A172 (cell line): ENCODE measurements around the gene CNOT6. TPM values are rescaled to one million over a fixed set of nuclear protein-coding genes. Genes with fewer than 3 reads are reported as not detected.

Experiments used
- DNase-seq: peaks from one replicate; pipeline ENCODE4 v3.0.0-alpha.2; 2015; ENCODE audit warnings: low spot score
- total RNA-seq: library from RNA; depleted of rRNA; stranded (reverse); fragments of >200 nt; shearing (Covaris generic); gene quantifications from 2 replicates; pipeline ENCODE4 v1.2.3, GENCODE V29; 2014

The CNOT6 gene
- total RNA-seq, 1 experiment from 2014 or later, result 18.4 TPM

DNA sequence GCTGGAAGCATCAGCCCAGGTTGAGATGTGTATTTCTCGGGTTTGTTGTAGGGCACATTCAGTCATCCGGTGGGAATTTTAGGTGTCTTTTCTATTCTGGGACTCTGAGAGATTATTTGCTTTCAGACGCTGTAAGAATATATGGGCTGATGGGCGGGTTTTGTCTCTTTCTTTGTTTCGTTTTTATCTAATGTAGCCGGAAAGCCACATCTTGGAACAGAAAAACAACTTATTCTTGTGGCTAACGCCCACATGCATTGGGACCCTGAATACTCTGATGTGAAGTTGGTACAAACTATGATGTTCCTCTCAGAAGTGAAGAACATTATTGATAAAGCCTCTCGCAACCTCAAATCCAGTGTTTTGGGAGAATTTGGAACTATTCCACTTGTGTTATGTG lies 74.7 kb downstream of the CNOT6 start:
- DNase-seq, result no peak

GRCh38 chr5:180575571-180575970 lies 81.4 kb downstream of the CNOT6 start:
- DNase-seq, result no peak

GRCh38 chr5:180580681-180581080 lies 86.5 kb downstream of the CNOT6 start:
- DNase-seq, result no peak

GRCh38 chr5:180583738-180584137 lies 89.6 kb downstream of the CNOT6 start:
- no peak for DNase-seq

GRCh38 chr5:180586204-180586603 lies 92.0 kb downstream of the CNOT6 start:
- no peak for DNase-seq

DNA sequence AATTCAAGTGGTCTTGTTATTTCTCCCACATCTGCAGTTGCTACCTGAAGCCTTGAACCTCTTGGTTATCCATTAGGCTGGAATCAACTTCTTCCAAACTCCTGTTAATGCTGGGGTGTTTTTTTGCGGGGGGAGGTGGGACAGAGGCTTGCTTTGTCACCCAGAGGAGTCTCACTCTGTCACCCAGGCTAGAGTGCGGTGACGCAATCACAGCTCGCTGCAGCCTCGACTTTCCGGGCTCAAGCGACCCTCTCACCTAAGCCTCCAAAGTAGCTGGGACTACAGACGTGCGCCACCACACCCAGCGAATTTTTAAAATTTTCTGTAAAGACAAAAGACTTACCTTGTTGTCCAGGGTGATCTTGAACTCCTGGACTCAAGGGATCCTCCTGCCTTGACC lies 92.7 kb downstream of the CNOT6 start:
- no peak for DNase-seq

- no peak for DNase-seq
Measured at GRCh38 chr5:180589771-180590542, 95.8 kb downstream of the CNOT6 start.

- no peak for DNase-seq
Measured at GRCh38 chr5:180590543-180591310, 96.5 kb downstream of the CNOT6 start.

DNA sequence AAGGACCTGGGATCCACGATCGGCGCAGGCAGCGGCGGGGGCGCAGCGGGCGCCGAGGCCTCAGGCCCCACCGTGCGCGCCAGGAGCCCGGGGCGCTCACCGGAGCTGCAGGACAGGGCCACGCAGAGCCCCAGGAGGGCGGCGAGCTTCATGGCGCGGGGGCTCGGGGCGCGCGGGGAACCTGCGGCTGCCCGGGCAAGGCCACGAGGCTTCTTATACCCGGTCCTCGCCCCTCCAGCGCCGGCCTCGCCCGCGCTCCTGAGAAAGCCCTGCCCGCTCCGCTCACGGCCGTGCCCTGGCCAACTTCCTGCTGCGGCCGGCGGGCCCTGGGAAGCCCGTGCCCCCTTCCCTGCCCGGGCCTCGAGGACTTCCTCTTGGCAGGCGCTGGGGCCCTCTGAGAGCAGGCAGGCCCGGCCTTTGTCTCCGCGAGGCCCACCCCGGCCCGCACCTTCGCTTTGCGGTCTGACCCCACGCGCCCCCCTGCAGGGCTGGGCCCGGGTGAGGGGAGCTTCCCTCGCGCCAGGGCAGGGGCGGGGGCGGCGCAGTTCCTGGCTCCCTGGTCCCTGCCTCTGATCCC lies 97.2 kb downstream of the CNOT6 start, which contains the start of gene SCGB3A1:
SCGB3A1 (minus strand) TSS at position 189 of the 577 bp plus-strand sequence; CDS start at position 152, 37 bp downstream.
- no peak for DNase-seq

DNA sequence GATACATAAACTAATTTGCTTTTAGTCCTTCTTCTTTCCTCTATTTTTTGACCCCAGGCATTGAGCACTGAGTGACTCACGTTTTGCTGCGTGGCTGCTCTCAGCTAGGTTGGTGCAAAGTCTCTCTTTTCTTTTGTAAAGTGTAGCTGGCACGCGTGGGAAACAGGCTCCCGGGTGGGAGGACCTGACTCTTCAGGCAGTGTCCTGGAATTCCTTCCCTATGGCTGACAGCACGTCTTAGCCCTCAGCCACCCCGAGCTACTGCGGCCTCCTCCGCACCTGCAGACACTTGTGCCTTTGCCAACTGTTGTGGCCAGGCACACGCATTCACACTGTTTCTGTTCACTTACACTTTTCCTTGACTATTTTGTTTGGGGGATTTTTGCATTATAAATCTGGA lies 98.0 kb downstream of the CNOT6 start:
- DNase-seq, result no peak

GRCh38 chr5:180593446-180594206 lies 99.4 kb downstream of the CNOT6 start:
- no peak for DNase-seq

DNA sequence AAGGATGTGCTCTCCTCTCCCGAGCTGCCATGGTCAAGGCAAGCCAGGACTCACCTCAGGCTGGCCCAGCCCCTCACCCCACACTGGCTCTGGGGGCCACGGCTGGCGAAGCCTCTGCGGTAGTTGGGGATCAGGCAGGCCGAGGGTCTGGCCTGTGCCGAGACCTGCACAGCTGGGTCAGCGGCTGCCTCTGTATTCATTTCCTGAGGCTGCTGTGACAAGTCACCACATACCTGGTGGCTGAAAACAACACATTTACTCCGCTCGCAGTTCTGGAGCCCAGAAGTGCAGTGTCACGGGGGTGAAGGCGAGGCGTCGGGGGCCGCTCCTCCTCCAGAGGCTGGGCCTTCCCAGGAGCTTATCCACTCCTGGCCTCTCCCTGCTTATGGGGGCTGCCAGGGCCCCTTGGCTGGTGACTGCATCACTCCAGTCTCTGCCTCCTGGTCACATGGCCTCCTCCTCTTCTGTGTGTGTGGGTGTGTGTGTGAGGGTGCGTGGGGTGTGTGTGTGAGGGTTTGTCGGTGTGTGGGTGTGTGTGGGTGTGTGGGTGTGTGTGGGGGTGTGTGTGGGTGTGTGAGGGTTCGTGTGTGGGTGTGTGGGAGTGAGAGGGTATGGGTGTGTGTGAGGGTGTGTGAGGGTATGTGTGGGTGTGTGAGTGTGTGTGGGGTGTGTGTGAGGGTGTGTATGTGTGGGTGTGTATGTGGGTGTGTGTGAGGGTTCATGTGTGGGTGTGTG lies 100.3 kb downstream of the CNOT6 start:
- no peak for DNase-seq

- no peak for DNase-seq
Measured at GRCh38 chr5:180595046-180595379, 100.8 kb downstream of the CNOT6 start.

- no peak for DNase-seq
Measured at GRCh38 chr5:180595381-180596114, 101.4 kb downstream of the CNOT6 start.

DNA sequence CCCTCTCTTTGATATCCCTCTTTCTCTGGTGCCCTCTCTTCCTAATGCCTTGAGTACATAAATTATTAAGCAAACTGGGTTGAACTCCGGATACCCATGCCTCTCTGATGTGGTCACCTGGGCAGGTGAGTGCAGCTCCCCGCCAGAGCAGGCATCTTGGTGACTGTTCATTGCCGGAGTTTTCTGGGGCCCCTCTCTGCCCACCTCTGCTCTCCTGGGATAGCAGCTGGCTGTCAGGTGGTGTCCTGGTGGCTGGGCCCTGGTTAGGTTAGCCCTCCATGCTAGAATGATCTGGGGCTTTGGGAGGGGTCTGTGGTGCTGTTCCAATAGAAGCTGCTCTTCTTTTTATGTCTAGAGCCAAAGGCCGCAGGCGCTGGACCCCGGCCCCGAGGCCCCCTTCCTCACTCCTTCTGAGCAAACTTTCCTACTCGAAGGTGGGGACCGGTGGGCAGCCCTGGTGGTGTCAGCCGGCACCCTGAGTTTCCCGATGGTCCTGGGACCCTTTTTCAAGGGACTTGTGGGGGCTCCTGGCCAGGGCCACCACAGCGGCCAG lies 102.0 kb downstream of the CNOT6 start:
- DNase-seq, result no peak

DNA sequence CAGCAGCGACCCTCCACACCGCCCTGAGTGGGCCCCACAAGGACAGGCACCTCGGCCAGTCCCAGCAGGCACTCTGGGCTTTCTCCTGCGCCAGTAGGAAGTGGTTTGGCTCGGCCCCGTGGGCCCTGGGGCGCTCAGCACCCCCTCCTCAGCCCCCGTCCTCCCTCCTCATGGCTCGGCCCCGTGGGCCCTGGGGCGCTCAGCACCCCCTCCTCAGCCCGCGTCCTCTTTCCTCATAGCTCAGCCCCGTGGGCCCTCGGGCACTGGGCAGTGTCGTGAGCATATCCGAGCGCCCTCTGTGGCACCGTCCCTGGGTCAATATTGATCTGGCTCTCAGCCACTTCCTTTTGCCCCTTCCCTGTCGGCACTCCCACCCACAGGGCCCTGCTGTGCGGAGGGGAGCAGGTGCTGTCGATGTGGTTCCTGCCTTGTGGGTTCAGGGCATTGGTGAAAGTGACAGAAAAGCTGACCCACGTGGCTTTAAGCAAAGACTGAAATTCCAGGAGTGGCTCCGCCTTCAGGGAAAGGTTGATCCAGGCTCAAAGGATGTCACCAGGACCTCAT lies 102.6 kb downstream of the CNOT6 start:
- DNase-seq, result no peak

DNA sequence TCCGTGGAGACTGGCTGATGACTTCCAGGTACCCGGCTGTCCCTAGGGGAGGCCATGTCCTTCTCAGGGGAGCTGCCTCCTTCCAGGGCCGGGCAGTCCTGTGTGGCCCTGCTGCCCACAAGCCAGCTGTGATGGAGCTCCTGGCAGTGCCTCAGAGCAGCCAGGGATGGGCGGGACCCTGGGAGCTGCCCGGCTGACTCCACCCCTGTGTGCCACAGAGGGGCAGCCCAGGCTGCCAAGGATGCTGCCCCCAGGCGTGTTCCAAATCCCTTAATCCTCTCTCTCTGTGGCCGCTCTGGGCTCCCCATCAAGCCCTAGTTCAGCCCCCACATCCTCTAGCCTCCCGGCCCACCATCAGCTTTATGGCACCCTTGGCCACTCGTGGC lies 104.1 kb downstream of the CNOT6 start:
- DNase-seq, result no peak

GRCh38 chr5:180598797-180599589 lies 104.8 kb downstream of the CNOT6 start:
- no peak for DNase-seq

DNA sequence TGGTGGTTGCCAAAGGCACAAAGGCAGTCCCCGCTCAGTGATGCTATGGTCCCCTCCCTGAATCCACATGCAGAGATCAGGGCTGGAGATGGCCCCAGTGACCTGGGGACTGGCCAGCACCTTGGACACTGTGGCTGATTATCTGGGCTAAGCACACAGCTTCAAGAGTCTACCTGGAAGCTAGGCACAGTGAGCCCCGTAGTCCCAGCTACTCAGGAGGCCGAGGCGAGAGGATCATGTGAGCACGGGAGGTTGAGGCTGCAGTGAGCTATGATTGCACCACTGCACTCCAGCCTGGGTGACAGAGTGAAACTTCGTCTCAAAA lies 105.4 kb downstream of the CNOT6 start:
- no peak for DNase-seq
